Femur (tissue), 1 donor: Measurements from ENCODE around the gene SLC6A12.
A peak's percentile ranks its signal among the peaks of the same experiment; 100 is the strongest.
"Not testable (repeated sequence)": the region's sequence is repeated elsewhere in the genome, so short reads cannot be mapped to it uniquely, and the experiment has no call there.

ENCODE experiments used
- DNase-seq: peaks from one replicate; pipeline ENCODE4 v3.0.0-alpha.2; 2017

SLC6A12 gene

GRCh38 chr12:214003-214741 lies at the start of gene SLC6A12:
Gene SLC6A12, minus strand, starts transcription at chr12:214157. Its CDS starts 4,171 bp downstream, at chr12:209986.
- DNase-seq, result no peak

- DNase-seq, result no peak
Observed at GRCh38 chr12:263574-263973, 49.6 kb upstream of the SLC6A12 start.

- DNase-seq, result peak; percentile 47
Observed at GRCh38 chr12:262817-263216, 48.9 kb upstream of the SLC6A12 start, which contains the start of gene SLC6A13. Gene SLC6A13, minus strand, starts transcription at chr12:262836. Its CDS starts 2,784 bp downstream, at chr12:260052.

GRCh38 chr12:262113-262512 lies 48.2 kb upstream of the SLC6A12 start:
- no peak for DNase-seq

- no peak for DNase-seq
Observed at GRCh38 chr12:257521-258321, 43.8 kb upstream of the SLC6A12 start.

- DNase-seq, result no peak
Observed at GRCh38 chr12:256958-257357, 43.0 kb upstream of the SLC6A12 start.

GRCh38 chr12:256225-256624 lies 42.3 kb upstream of the SLC6A12 start:
- no peak for DNase-seq

GRCh38 chr12:254912-255311 lies 41.0 kb upstream of the SLC6A12 start:
- no peak for DNase-seq

GRCh38 chr12:254039-254438 lies 40.1 kb upstream of the SLC6A12 start:
- no peak for DNase-seq

- DNase-seq, result no peak
Observed at GRCh38 chr12:253116-253831, 39.3 kb upstream of the SLC6A12 start.

GRCh38 chr12:252636-253035 lies 38.7 kb upstream of the SLC6A12 start:
- no peak for DNase-seq

- no peak for DNase-seq
Observed at GRCh38 chr12:247271-247670, 33.3 kb upstream of the SLC6A12 start.

- no peak for DNase-seq
Observed at GRCh38 chr12:243381-243780, 29.4 kb upstream of the SLC6A12 start.

GRCh38 chr12:242496-242895 lies 28.5 kb upstream of the SLC6A12 start:
- no peak for DNase-seq

GRCh38 chr12:241266-241665 lies 27.3 kb upstream of the SLC6A12 start:
- no peak for DNase-seq

- DNase-seq, result no peak
Observed at GRCh38 chr12:240566-240965, 26.6 kb upstream of the SLC6A12 start.

GRCh38 chr12:238736-239398 lies 24.9 kb upstream of the SLC6A12 start:
- DNase-seq, result no peak

- no peak for DNase-seq
Observed at GRCh38 chr12:238116-238515, 24.2 kb upstream of the SLC6A12 start.

- no peak for DNase-seq
Observed at GRCh38 chr12:237026-237815, 23.3 kb upstream of the SLC6A12 start.

- DNase-seq, result no peak
Observed at GRCh38 chr12:236445-236844, 22.5 kb upstream of the SLC6A12 start.

- not testable (repeated sequence) for DNase-seq
Observed at GRCh38 chr12:235967-236366, 22.0 kb upstream of the SLC6A12 start.

- DNase-seq, result no peak
Observed at GRCh38 chr12:234891-235415, 21.0 kb upstream of the SLC6A12 start.
